IMR-90 (cell line): Measurements from ENCODE around the gene BTBD9. TPM values are rescaled to one million over a fixed set of nuclear protein-coding genes. Genes with fewer than 3 reads are reported as not detected.

ENCODE experiments used
- ATAC-seq: fragments of 200-7000 bp; cut with Tn5 transposase; 2 replicates; pipeline ENCODE4 v1.9.1; 2020; ENCODE audit warnings: low read depth, mild to moderate bottlenecking, moderate library complexity
- BruUV-seq: library from RNA; stranded (reverse); fragments of 400-500 nt; replicated peaks from 2 replicates; lab custom pipeline; 2021; lab: Mats Ljungman, UMichigan
- CTCF ChIA-PET: fragments of 300-600 bp; formaldehyde crosslinking; extraction: SDS; loops from one replicate; lab custom pipeline; 2021; ENCODE audit warnings: antibody characterized with exemption; lab: Yijun Ruan, JAX
- POLR2A ChIA-PET: fragments of 300-600 bp; sonication (Branson Sonifier 250); formaldehyde crosslinking; loops from one replicate; lab custom pipeline; 2022; ENCODE audit warnings: antibody characterized with exemption; ENCODE audit not compliant: unreplicated experiment; lab: Charles Lee
- DNase-seq: peaks from one replicate; pipeline ENCODE4 v3.0.0; 2013
- H2AFZ ChIP-seq: replicated peaks from 2 replicates; pipeline ENCODE3; 2013; ENCODE audit warnings: low read length, mild to moderate bottlenecking; ENCODE audit not compliant: poor library complexity
- H2AK5ac ChIP-seq: 2 replicates; pipeline ENCODE4 v1.6.1; 2013; ENCODE audit warnings: low read depth, low read length, inconsistent platforms
- H2AK9ac ChIP-seq: replicated peaks from 2 replicates; pipeline ENCODE3; 2013; ENCODE audit warnings: mild to moderate bottlenecking, low read depth, low read length, moderate library complexity; ENCODE audit not compliant: poor library complexity
- H2BK120ac ChIP-seq: 2 replicates; pipeline ENCODE4 v1.6.1; 2013; ENCODE audit warnings: low read depth, low read length, inconsistent platforms
- H2BK15ac ChIP-seq: 3 replicates; pipeline ENCODE4 v1.6.1; 2013; ENCODE audit warnings: low read depth, low read length, inconsistent platforms
- H2BK20ac ChIP-seq: 2 replicates; pipeline ENCODE4 v1.6.1; 2013; ENCODE audit warnings: low read depth, mild to moderate bottlenecking, inconsistent platforms, low read length, moderate library complexity
- H2BK5ac ChIP-seq: 2 replicates; pipeline ENCODE4 v1.6.1; 2013; ENCODE audit warnings: mild to moderate bottlenecking, low read depth, low read length, inconsistent platforms; ENCODE audit not compliant: poor library complexity, severe bottlenecking
- H3K14ac ChIP-seq: replicated peaks from 2 replicates; pipeline ENCODE4 v1.6.1; 2013; ENCODE audit warnings: low read depth, low read length, inconsistent platforms
- H3K18ac ChIP-seq: 2 replicates; pipeline ENCODE4 v1.6.1; 2013; ENCODE audit warnings: low read depth, low read length, control low read depth
- H3K23ac ChIP-seq: 2 replicates; pipeline ENCODE4 v1.6.1; 2013; ENCODE audit warnings: low read depth, low read length, inconsistent platforms
- H3K27ac ChIP-seq: 2 replicates; pipeline ENCODE4 v1.5.1; 2013; ENCODE audit warnings: mild to moderate bottlenecking, control low read depth, low read length; ENCODE audit not compliant: insufficient read depth
- H3K27me3 ChIP-seq: 2 replicates; pipeline ENCODE4 v1.6.1; 2013; ENCODE audit warnings: low read length; ENCODE audit not compliant: control insufficient read depth, insufficient read depth
- H3K36me3 ChIP-seq: 2 replicates; pipeline ENCODE4 v1.6.1; 2013; ENCODE audit warnings: low read length, mixed read lengths; ENCODE audit not compliant: control insufficient read depth, insufficient read depth
- H3K4ac ChIP-seq: 2 replicates; pipeline ENCODE4 v1.6.1; 2013; ENCODE audit warnings: low read depth, low read length, inconsistent platforms
- H3K4me1 ChIP-seq: 2 replicates; pipeline ENCODE4 v1.6.1; 2013; ENCODE audit warnings: low read length, mixed read lengths; ENCODE audit not compliant: control insufficient read depth, insufficient read depth
- H3K4me2 ChIP-seq: 2 replicates; pipeline ENCODE4 v1.6.1; 2013; ENCODE audit warnings: low read depth, mild to moderate bottlenecking, control low read depth, low read length, moderate library complexity
- H3K4me3 ChIP-seq: 2 replicates; pipeline ENCODE4 v1.5.1; 2013; ENCODE audit warnings: low read depth, mild to moderate bottlenecking, control low read depth, low read length, moderate library complexity; ENCODE audit not compliant: insufficient read depth
- H3K56ac ChIP-seq: 2 replicates; pipeline ENCODE4 v1.6.1; 2013; ENCODE audit warnings: low read length, inconsistent platforms; ENCODE audit not compliant: insufficient read depth; ENCODE audit errors: extremely low read depth
- H3K79me1 ChIP-seq, 2 experiments: 2 replicates each; pipeline ENCODE4 v1.6.1; 2013; ENCODE audit warnings: low read length in 2 of 2, inconsistent platforms in 1 of 2, low read depth in 1 of 2
- H3K9ac ChIP-seq: 2 replicates; pipeline ENCODE4 v1.6.1; 2013; ENCODE audit warnings: low read depth, low read length, control low read depth
- H3K9me1 ChIP-seq: 2 replicates; pipeline ENCODE4 v1.6.1; 2013; ENCODE audit warnings: low read length, inconsistent platforms; ENCODE audit not compliant: insufficient read depth
- H3K9me3 ChIP-seq: 2 replicates; pipeline ENCODE4 v1.6.1; 2013; ENCODE audit warnings: low read length; ENCODE audit not compliant: control insufficient read depth, insufficient read depth
- H4K20me1 ChIP-seq: 2 replicates; pipeline ENCODE4 v1.6.1; 2013; ENCODE audit warnings: low read length, inconsistent platforms; ENCODE audit not compliant: insufficient read depth
- H4K5ac ChIP-seq: 2 replicates; pipeline ENCODE4 v1.6.1; 2013; ENCODE audit warnings: mild to moderate bottlenecking, low read depth, low read length, control low read depth
- H4K8ac ChIP-seq, 2 experiments: 2 replicates each; pipeline ENCODE4 v1.6.1; 2013; ENCODE audit warnings: low read depth in 2 of 2, low read length in 2 of 2, control low read depth in 1 of 2, inconsistent platforms in 1 of 2
- H4K91ac ChIP-seq: 2 replicates; pipeline ENCODE4 v1.6.1; 2013; ENCODE audit warnings: low read depth, low read length, inconsistent platforms; ENCODE audit not compliant: insufficient read depth
- BHLHE40 ChIP-seq: fragments of 150-350 bp; IDR thresholded peaks from 2 replicates; pipeline ENCODE4 v1.6.1; 2016; ENCODE audit warnings: mild to moderate bottlenecking, low read depth, low read length
- CEBPB ChIP-seq: IDR thresholded peaks from 2 replicates; pipeline ENCODE4 v1.6.1; 2012; ENCODE audit warnings: low read depth, low read length, improper control_type of control experiment
- MAFK ChIP-seq: IDR thresholded peaks from 2 replicates; pipeline ENCODE4 v1.6.1; 2012; ENCODE audit warnings: low read depth, low read length, improper control_type of control experiment
- MAZ ChIP-seq: IDR thresholded peaks from 2 replicates; pipeline ENCODE4 v1.6.1; 2012; ENCODE audit warnings: low read depth, mild to moderate bottlenecking, low read length, improper control_type of control experiment, moderate library complexity, borderline replicate concordance
- NFE2L2 ChIP-seq: fragments of 150-350 bp; IDR thresholded peaks from 2 replicates; pipeline ENCODE4 v1.6.1; 2016; ENCODE audit warnings: low read depth, mild to moderate bottlenecking, low read length
- POLR2A ChIP-seq: IDR thresholded peaks from 2 replicates; pipeline ENCODE4 v1.6.1; 2012; ENCODE audit warnings: mild to moderate bottlenecking, low read depth, low read length
- RFX5 ChIP-seq: IDR thresholded peaks from 2 replicates; pipeline ENCODE4 v1.8.0; 2012; ENCODE audit warnings: low read depth, mild to moderate bottlenecking, low read length, moderate library complexity
- WGBS, 2 experiments: methylation state at CpG; one replicate each; pipeline versions ENCODE4 v1.1.5 to v1.1.7; 2013; ENCODE audit warnings: missing lambda C conversion rate in 2 of 2; ENCODE audit not compliant: insufficient read length in 1 of 2; ENCODE audit errors: extremely low coverage in 2 of 2; 5-methylcytosine and 5-hydroxymethylcytosine counted together
- dilution Hi-C: fragments of 300-500 bp; cut with HindIII; formaldehyde crosslinking; loops from one replicate; pipeline ENCODE4 v1.14.3; 2018; ENCODE audit warnings: low sequenced_read_pairs; ENCODE audit not compliant: unreplicated experiment
- in situ Hi-C: fragments of 300-500 bp; cut with MboI; formaldehyde crosslinking; loops from 3 replicates; pipeline ENCODE4 v1.14.3; 2019; ENCODE audit warnings: low sequenced_read_pairs, inconsistent platforms, mixed read lengths
- intact Hi-C: fragments of 100-400 bp; cut with micrococcal nuclease; formaldehyde crosslinking; loops from 2 replicates; pipeline ENCODE4 v1.10.0; 2022
- polyA plus RNA-seq, 3 experiments: library from polyadenylated mRNA; depleted of rRNA; stranded (reverse); fragments of >200 nt; gene quantifications; 2 replicates each; pipeline ENCODE4 v1.2.3, GENCODE V29; 2012; ENCODE audit warnings: low replicate concordance in 1 of 3
- total RNA-seq: library from RNA; depleted of rRNA; stranded (reverse); fragments of >200 nt; gene quantifications from 2 replicates; pipeline ENCODE4 v1.2.3, GENCODE V29; 2012
- TF ChIP-seq, protein P1 (sequence below): conservative IDR thresholded peaks from 2 replicates; pipeline ENCODE4 v1.5.1; 2012; ENCODE audit warnings: mild to moderate bottlenecking, low read depth, low read length, improper control_type of control experiment

Gene BTBD9
- total and polyA plus RNA-seq, 2 of the 4 experiments (the other 2 are of a cell fraction): 4.1 to 22.0 TPM

DNA sequence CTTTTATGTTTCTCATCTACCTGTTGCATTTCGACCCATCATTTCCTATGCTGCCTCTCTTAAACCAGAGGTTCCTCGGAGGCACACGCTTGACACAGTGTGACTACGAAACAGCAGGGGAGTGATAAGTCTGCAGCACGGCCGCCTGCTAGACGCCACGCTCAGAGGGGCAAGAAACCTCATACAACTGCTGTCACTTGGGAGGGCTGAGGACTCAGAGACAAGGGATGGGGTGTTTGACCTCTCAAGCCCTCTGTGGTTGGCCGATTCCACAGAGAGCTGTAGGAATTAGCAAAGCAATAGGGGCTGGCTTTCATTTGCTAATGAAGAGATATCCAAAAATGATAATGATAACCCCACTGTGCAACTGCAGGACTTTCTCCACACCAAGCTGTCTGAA, 447.7 kb downstream of the BTBD9 start:
- H3K18ac ChIP-seq: no peak overlapping the region
- no peak overlapping the region for H2BK5ac ChIP-seq
- no peak overlapping the region for H3K27ac ChIP-seq
- H3K27me3 ChIP-seq: no peaks in the 10 kb centered on the region
- no peak overlapping the region for H4K8ac ChIP-seq
- no peaks in the 10 kb centered on the region for H4K20me1 ChIP-seq
- H3K4me1 ChIP-seq: no peaks in the 10 kb centered on the region
- POLR2A ChIA-PET: interaction anchor here (0.6 kb wide), 1 partner anchor 290 kb away, joined by 21 read pairs; no protein-coding TSS in a partner anchor
- WGBS, 2 experiments: 50% methylated on average over 2 of the region's 9 CpGs; no CpG with 5 or more reads in 1 of the 2 experiments
- H2BK15ac ChIP-seq: no peak overlapping the region
- H3K9ac ChIP-seq: no peak overlapping the region
- H3K23ac ChIP-seq: no peak overlapping the region
- no peak overlapping the region for H3K4ac ChIP-seq
- H2AFZ ChIP-seq: no peak overlapping the region
- H2AK5ac ChIP-seq: no peak overlapping the region
- H2BK20ac ChIP-seq: no peak overlapping the region
- intact Hi-C loops (no loop called here), dilution Hi-C loops (no loop called here), in situ Hi-C loops (no loop called here)
- H3K36me3 ChIP-seq: no peaks in the 10 kb centered on the region
- ATAC-seq: no peak
- TF ChIP-seq, protein P1, sequence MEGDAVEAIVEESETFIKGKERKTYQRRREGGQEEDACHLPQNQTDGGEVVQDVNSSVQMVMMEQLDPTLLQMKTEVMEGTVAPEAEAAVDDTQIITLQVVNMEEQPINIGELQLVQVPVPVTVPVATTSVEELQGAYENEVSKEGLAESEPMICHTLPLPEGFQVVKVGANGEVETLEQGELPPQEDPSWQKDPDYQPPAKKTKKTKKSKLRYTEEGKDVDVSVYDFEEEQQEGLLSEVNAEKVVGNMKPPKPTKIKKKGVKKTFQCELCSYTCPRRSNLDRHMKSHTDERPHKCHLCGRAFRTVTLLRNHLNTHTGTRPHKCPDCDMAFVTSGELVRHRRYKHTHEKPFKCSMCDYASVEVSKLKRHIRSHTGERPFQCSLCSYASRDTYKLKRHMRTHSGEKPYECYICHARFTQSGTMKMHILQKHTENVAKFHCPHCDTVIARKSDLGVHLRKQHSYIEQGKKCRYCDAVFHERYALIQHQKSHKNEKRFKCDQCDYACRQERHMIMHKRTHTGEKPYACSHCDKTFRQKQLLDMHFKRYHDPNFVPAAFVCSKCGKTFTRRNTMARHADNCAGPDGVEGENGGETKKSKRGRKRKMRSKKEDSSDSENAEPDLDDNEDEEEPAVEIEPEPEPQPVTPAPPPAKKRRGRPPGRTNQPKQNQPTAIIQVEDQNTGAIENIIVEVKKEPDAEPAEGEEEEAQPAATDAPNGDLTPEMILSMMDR: no peak
- TF ChIP-seq MAZ (no peak), BHLHE40 (no peak), NFE2L2 (no peak), RFX5 (no peak), MAFK (no peak), POLR2A (no peak), CEBPB (no peak)
- no peaks in the 10 kb centered on the region for H3K79me1 ChIP-seq
- no peak overlapping the region for H2BK120ac ChIP-seq
- no TSS peak for BruUV-seq
- no peak overlapping the region for H4K5ac ChIP-seq
- no peak overlapping the region for H2AK9ac ChIP-seq
- no peaks in the 10 kb centered on the region for H3K9me3 ChIP-seq
- H3K14ac ChIP-seq: no peak overlapping the region
- no peak overlapping the region for H3K4me2 ChIP-seq
- no peak overlapping the region for H4K91ac ChIP-seq
- H3K56ac ChIP-seq: no peak overlapping the region
- H3K4me3 ChIP-seq: no peak overlapping the region
- H3K9me1 ChIP-seq: peaks cover 12% of the 10 kb centered on the region; the same call in 1 of the 2 replicates
- no peak for DNase-seq
- CTCF ChIA-PET: interaction anchor here (0.6 kb wide), 1 partner anchor 111 kb away, joined by 12 read pairs; no protein-coding TSS in a partner anchor
